ENCODE data around the gene RCE1. TPM values are rescaled to one million over a fixed set of nuclear protein-coding genes. Genes with fewer than 3 reads are reported as not detected.

Gene RCE1
- total and polyA plus RNA-seq, 5 experiments from 2014 or later: 18.1 to 32.9 (median 27.1) TPM

- Mint-ChIP-seq H3K27me3 (no peaks in the 10 kb centered on the region), H3K4me1 (peaks cover 2 to 27% (median 13%) of the 10 kb centered on the region in 4 donors), H3K9me3 (no peaks in the 10 kb centered on the region), H3K36me3 (peaks cover 0 to 10% (median 0%) of the 10 kb centered on the region in 3 donors), H3K27ac (peak overlapping the region; percentile 3 to 82 (median 74)), H3K4me3 (no peak overlapping the region)
- ATAC-seq: no peak
- POLR2A ChIA-PET: interaction anchor here (0.6 to 2.8 kb wide), 3 partner anchors 9 to 139 kb away, joined by 3 to 13 read pairs (median 5); partner anchors contain the start of gene RCE1
- DNase-seq: no peak
Measured at GRCh38 chr11:66834539-66834845, 8.7 kb upstream of the RCE1 start.

DNA sequence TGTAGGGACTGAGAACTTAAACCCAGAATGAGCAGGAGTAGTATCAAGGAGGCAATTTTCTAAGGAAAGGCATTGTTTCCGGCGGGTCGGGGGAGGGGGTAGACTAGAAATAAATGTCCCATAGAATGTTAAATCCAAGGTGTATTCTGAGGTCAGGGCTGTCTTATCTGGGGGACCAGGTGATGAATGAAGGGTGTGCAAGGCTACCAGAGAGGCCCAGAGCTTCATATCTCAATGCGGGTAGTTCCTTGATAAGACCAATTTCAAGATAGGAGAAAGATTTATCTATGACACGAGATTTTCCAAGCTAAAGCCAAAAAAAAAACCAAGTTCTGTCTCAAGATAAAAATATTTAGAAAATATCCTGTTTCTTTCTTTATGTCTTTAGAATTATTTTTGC is 8.3 kb upstream of the RCE1 start:
- Mint-ChIP-seq H3K4me3 (no peak overlapping the region), H3K9me3 (no peaks in the 10 kb centered on the region), H3K27ac (peak overlapping the region in 7 of 10 donors; percentile 3 to 87 (median 17)), H3K4me1 (peaks cover 2 to 32% (median 16%) of the 10 kb centered on the region in 4 donors), H3K27me3 (no peaks in the 10 kb centered on the region), H3K36me3 (peaks cover 0 to 10% (median 0%) of the 10 kb centered on the region in 3 donors)
- POLR2A ChIA-PET: interaction anchor here (2.8 kb wide), 1 partner anchor 8 kb away, joined by 13 read pairs; the partner anchor contains the start of gene RCE1
- ATAC-seq (no peak), DNase-seq (no peak)

DNA sequence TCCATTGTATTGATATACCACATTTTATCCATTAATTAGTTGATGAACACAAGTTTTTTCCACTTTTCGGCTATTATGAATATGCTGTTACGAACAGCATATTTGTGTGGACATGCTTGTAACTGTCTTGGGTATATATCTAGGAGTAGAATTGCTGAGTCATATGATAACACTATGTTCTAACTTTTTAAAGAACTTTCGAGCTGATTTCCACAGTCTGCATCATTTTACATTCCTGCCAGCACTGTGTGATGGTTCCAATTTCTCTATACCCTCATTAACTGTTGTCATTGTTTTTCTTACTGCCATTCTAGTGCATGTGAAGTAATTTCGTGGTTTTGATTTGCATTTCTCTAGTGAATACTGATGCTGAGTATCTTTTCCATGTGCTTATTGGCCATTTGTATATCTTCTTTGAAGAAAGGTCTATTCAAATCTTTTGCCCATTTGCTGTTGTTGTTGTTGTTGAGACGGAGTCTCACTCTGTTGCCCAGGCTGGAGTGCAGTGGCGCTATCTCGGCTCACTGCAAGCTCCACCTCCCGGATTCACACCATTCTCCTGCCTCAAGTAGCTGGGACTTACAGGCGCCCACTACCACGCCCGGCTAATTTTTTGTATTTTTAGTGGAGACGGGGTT is 7.4 kb upstream of the RCE1 start:
- Mint-ChIP-seq H3K36me3 (peaks cover 0 to 16% (median 0%) of the 10 kb centered on the region in 3 donors), H3K4me1 (peaks cover 10 to 41% (median 26%) of the 10 kb centered on the region in 4 donors), H3K27ac (peak overlapping the region in 6 of 10 donors; percentile 3 to 70 (median 24)), H3K27me3 (no peaks in the 10 kb centered on the region), H3K9me3 (no peaks in the 10 kb centered on the region), H3K4me3 (no peak overlapping the region)
- no peak for ATAC-seq
- POLR2A ChIA-PET: interaction anchor here (0.6 kb wide), 1 partner anchor 107 kb away, joined by 6 read pairs; no protein-coding TSS in a partner anchor
- DNase-seq: no peak

DNA sequence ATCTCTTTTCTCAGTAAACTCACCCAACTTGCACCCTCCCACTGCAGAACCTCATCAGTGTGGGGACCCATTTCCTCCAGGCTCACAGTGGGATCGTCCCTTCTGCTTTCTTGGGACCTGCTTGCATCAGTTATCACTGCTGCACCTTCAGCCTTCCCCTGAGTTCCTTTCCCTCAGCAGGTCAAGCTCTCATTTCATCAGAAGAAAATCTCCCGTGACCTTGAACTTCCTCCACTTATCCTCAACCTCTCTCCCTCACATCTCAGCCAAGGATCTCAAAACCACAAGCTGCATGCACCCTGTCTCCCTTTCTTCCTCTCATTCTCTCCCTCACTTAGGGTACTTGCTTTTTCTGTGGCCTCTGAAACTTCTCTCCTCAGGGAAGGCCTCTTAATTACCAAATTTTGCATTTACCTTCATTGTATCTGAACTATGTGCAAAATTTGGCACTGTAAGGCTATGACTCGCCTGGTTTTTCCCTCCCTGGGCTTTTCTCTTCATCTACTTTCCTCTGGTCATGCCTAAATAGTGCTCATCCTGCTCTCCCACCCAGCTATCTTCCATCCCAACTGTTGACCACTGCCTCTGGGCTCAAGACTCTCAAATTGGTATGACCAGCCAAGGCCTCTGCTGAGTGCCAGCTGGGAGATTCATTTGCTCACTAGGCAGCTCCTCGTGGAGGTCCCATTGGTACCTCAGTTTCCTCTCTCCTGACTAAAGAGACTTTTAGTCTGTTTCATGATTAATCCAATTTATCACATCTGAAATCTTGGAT is 2.7 kb upstream of the RCE1 start:
- no peaks in the 10 kb centered on the region for H3K9me3 Mint-ChIP-seq
- H3K4me1 Mint-ChIP-seq: peaks cover 28 to 64% (median 47%) of the 10 kb centered on the region in 4 donors
- no peak for ATAC-seq
- H3K27me3 Mint-ChIP-seq: no peaks in the 10 kb centered on the region
- peaks cover 0 to 20% (median 4%) of the 10 kb centered on the region in 3 donors for H3K36me3 Mint-ChIP-seq
- H3K27ac Mint-ChIP-seq: peak overlapping the region; percentile 11 to 96 (median 71)
- POLR2A ChIA-PET: interaction anchor here (0.7 to 1.0 kb wide), 6 partner anchors 17 to 1185 kb away, joined by 3 to 6 read pairs (median 4); partner anchors contain the start of genes CTSF and RBM4B
- peak overlapping the region; percentile 28 to 93 (median 57) for H3K4me3 Mint-ChIP-seq
- DNase-seq: no peak

DNA sequence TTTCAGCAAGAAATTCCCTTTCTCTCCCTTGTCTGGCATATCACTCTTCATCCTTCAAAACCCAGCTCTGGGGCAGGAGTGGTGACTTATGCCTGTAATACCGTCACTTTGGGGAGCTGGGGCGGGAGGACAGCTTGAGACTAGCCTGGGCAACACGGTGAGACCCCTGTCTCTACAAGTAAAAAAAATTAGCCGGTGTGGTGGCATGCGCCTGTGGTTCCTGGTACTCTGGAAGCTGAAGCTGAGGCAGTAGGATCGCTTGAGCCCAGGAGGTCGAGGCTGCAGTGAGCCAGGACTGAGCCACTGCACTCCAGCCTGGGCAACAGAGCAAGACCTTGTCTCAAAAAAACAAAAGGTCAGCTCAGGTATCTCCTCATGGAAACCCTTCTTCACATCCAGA is 1.4 kb upstream of the RCE1 start:
- POLR2A ChIA-PET: interaction anchor here (0.8 to 4.1 kb wide), 17 partner anchors 8 to 773 kb away, joined by 3 to 35 read pairs (median 3); partner anchors contain the start of genes PC, RBM14 and RBM4B
- Mint-ChIP-seq H3K27ac (peak overlapping the region; percentile 84 to 97 (median 96)), H3K4me1 (peaks cover 28 to 67% (median 47%) of the 10 kb centered on the region in 4 donors), H3K9me3 (no peaks in the 10 kb centered on the region), H3K36me3 (peaks cover 0 to 23% (median 4%) of the 10 kb centered on the region in 3 donors), H3K27me3 (no peaks in the 10 kb centered on the region), H3K4me3 (peak overlapping the region; percentile 90 to 95 (median 93))
- DNase-seq (no peak), ATAC-seq (no peak)

GRCh38 chr11:66842501-66842895 is 743 bp upstream of the RCE1 start:
- peak overlapping the region; percentile 84 to 97 (median 96) for H3K27ac Mint-ChIP-seq
- POLR2A ChIA-PET: interaction anchor here (0.6 to 4.1 kb wide), 24 partner anchors 9 to 773 kb away, joined by 3 to 35 read pairs (median 3); partner anchors contain the start of genes BRMS1, PC, RBM14 and RBM4B
- H3K4me3 Mint-ChIP-seq: peak overlapping the region; percentile 90 to 95 (median 93)
- ATAC-seq: no peak
- H3K9me3 Mint-ChIP-seq: no peaks in the 10 kb centered on the region
- peaks cover 0 to 23% (median 4%) of the 10 kb centered on the region in 3 donors for H3K36me3 Mint-ChIP-seq
- no peak for DNase-seq
- peaks cover 28 to 67% (median 47%) of the 10 kb centered on the region in 4 donors for H3K4me1 Mint-ChIP-seq
- no peaks in the 10 kb centered on the region for H3K27me3 Mint-ChIP-seq

- POLR2A ChIA-PET: interaction anchor here (0.6 to 4.1 kb wide), 18 partner anchors 8 to 526 kb away, joined by 3 to 35 read pairs (median 4); partner anchors contain the start of genes BRMS1, PC, RBM14 and RBM4B
- peaks cover 28 to 56% (median 43%) of the 10 kb centered on the region in 4 donors for H3K4me1 Mint-ChIP-seq
- peak in 1 of 10 donors; percentile 54 for DNase-seq
- H3K27ac Mint-ChIP-seq: peak overlapping the region; percentile 84 to 97 (median 94)
- peaks cover 0 to 17% (median 4%) of the 10 kb centered on the region in 3 donors for H3K36me3 Mint-ChIP-seq
- no peaks in the 10 kb centered on the region for H3K27me3 Mint-ChIP-seq
- no peak for ATAC-seq
- H3K4me3 Mint-ChIP-seq: peak overlapping the region; percentile 81 to 94 (median 92)
- no peaks in the 10 kb centered on the region for H3K9me3 Mint-ChIP-seq
Measured at GRCh38 chr11:66843776-66844495, 695 bp downstream of the RCE1 start.

DNA sequence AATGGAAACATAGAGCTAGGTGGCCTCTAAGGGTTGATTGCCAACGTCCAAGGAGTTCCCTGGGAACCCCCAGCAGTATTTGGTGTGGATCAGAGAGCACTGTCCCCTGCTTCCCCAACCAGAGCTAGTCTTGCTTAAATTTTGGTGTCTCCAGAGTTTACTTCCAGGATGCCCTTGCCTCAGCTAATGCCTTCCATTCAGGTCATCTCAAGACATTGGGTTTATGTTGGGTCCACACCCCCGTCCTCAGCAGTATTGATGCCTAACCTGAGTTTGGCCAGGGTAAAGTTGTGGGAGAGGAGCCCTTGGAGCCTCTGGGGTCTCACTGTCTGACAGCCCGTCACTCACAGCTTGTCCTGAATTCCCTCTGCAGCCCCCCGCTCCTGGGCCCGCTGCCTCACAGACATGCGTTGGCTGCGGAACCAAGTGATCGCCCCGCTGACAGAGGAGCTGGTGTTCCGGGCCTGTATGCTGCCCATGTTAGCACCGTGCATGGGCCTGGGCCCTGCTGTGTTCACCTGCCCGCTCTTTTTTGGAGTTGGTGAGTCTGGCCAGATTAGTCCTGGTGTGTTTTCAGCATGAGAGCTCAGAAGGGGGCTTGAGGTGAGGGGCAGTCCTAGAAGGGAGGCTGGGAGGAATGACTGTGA is 1.4 kb downstream of the RCE1 start:
- H3K36me3 Mint-ChIP-seq: peaks cover 0 to 13% (median 4%) of the 10 kb centered on the region in 3 donors

DNA sequence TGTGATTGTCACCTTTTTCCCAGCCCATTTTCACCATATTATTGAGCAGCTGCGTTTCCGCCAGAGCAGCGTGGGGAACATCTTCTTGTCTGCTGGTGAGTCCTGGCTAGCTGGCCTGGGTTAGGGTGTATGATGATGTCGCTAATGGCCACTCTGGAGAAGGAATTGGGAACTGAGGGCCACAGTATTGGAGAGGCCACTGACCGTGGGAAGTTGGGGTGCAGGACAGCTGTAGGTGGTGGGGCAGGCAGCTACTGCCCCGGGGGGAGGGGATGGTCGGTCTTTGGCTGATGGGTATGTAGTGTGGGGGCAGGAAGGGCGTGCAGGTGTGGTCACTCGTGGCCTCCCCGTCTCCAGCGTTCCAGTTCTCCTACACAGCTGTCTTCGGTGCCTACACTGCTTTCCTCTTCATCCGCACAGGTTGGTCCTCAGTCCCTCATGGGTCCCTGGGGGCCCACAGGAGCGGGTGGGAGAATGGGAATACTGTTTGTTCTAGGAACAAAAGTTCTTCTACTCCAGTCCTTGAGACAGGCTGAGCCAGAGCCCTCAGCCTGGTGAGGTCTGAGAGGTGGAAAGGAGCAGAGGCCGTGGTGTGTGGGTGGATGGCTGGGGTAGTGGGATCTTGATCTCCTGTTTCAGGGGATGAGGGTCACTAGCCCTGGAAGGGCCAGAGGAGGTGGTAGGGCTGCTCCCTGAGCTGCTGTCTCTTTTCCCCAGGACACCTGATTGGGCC is 2.1 kb downstream of the RCE1 start:
- no peaks in the 10 kb centered on the region for H3K27me3 Mint-ChIP-seq
- POLR2A ChIA-PET: interaction anchor here (4.1 kb wide), 1 partner anchor 10 kb away, joined by 35 read pairs; no protein-coding TSS in a partner anchor
- ATAC-seq: no peak
- H3K9me3 Mint-ChIP-seq: no peaks in the 10 kb centered on the region
- H3K27ac Mint-ChIP-seq: peak overlapping the region in 8 of 10 donors; percentile 41 to 96 (median 52)
- peaks cover 25 to 43% (median 33%) of the 10 kb centered on the region in 4 donors for H3K4me1 Mint-ChIP-seq
- H3K36me3 Mint-ChIP-seq: peaks cover 0 to 10% (median 4%) of the 10 kb centered on the region in 3 donors
- peak in 1 of 10 donors; percentile 37 for DNase-seq
- peak overlapping the region; percentile 11 to 94 (median 90) for H3K4me3 Mint-ChIP-seq

More for the DNA sequence above, 1.4 kb downstream of the RCE1 start:
- H3K27me3 Mint-ChIP-seq: no peaks in the 10 kb centered on the region
- peak overlapping the region; percentile 81 to 94 (median 92) for H3K4me3 Mint-ChIP-seq
- ATAC-seq (no peak), DNase-seq (no peak)
- POLR2A ChIA-PET: interaction anchor here (2.3 to 4.1 kb wide), 3 partner anchors 10 to 14 kb away, joined by 10 to 35 read pairs (median 13); no protein-coding TSS in a partner anchor
- no peaks in the 10 kb centered on the region for H3K9me3 Mint-ChIP-seq
- H3K27ac Mint-ChIP-seq: peak overlapping the region; percentile 84 to 97 (median 94)
- H3K4me1 Mint-ChIP-seq: peaks cover 28 to 50% (median 39%) of the 10 kb centered on the region in 4 donors

DNA sequence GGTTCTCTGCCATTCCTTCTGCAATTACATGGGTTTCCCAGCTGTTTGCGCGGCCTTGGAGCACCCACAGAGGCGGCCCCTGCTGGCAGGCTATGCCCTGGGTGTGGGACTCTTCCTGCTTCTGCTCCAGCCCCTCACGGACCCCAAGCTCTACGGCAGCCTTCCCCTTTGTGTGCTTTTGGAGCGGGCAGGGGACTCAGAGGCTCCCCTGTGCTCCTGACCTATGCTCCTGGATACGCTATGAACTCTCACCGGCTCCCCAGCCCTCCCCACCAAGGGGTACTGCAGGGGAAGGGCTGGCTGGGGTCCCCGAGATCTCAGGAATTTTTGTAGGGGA is 2.6 kb downstream of the RCE1 start:
- Mint-ChIP-seq H3K4me3 (peak overlapping the region in 4 of 10 donors; percentile 18 to 91 (median 42)), H3K27ac (peak overlapping the region in 1 of 10 donors; percentile 43), H3K27me3 (no peaks in the 10 kb centered on the region), H3K9me3 (no peaks in the 10 kb centered on the region), H3K4me1 (peaks cover 20 to 37% (median 28%) of the 10 kb centered on the region in 4 donors), H3K36me3 (peaks cover 0 to 7% (median 4%) of the 10 kb centered on the region in 3 donors)
- peak in 1 of 10 donors; percentile 42 for DNase-seq
- POLR2A ChIA-PET: interaction anchor here (4.1 kb wide), 1 partner anchor 9 kb away, joined by 35 read pairs; no protein-coding TSS in a partner anchor
- no peak for ATAC-seq

DNA sequence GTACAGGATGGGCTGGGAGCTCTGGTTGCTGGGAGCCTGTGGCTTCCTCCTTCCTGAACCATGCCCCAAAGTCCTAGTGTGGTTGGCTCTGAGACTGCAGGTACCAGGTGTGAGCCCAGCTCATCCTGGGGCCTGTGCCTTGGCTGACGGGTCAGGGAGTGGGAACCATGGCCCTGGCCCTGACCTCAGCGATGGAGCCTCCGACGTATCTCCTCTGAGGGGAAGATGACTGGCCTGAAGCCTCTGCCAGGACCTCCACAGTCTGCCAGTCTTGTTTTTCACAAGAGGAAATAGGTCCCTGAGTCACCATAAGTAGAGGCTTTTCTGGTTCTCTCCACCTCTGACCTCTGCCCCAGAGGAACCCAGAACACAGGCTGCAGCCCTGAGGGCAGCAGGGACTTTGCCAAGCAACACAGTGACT is 3.4 kb downstream of the RCE1 start:
- H3K4me3 Mint-ChIP-seq: peak overlapping the region in 5 of 10 donors; percentile 14 to 48 (median 31)
- H3K27me3 Mint-ChIP-seq: no peaks in the 10 kb centered on the region
- DNase-seq: no peak
- peaks cover 16 to 29% (median 20%) of the 10 kb centered on the region in 4 donors for H3K4me1 Mint-ChIP-seq
- no peaks in the 10 kb centered on the region for H3K9me3 Mint-ChIP-seq
- peak overlapping the region in 2 of 10 donors; percentile 31 to 73 for H3K27ac Mint-ChIP-seq
- peaks cover 0 to 7% (median 4%) of the 10 kb centered on the region in 3 donors for H3K36me3 Mint-ChIP-seq
- POLR2A ChIA-PET: no interaction called here
- no peak for ATAC-seq
